ENCODE results near the gene HSPA4L. TPM values are rescaled to one million over a fixed set of nuclear protein-coding genes. Genes with fewer than 3 reads are reported as not detected.

HSPA4L gene
- total and polyA plus RNA-seq, 10 of the 15 experiments (the other 5 are each of a cell fraction or from before 2014, with no cell fraction given) = 8.6 to 40.5 (median 21.4) TPM

DNA sequence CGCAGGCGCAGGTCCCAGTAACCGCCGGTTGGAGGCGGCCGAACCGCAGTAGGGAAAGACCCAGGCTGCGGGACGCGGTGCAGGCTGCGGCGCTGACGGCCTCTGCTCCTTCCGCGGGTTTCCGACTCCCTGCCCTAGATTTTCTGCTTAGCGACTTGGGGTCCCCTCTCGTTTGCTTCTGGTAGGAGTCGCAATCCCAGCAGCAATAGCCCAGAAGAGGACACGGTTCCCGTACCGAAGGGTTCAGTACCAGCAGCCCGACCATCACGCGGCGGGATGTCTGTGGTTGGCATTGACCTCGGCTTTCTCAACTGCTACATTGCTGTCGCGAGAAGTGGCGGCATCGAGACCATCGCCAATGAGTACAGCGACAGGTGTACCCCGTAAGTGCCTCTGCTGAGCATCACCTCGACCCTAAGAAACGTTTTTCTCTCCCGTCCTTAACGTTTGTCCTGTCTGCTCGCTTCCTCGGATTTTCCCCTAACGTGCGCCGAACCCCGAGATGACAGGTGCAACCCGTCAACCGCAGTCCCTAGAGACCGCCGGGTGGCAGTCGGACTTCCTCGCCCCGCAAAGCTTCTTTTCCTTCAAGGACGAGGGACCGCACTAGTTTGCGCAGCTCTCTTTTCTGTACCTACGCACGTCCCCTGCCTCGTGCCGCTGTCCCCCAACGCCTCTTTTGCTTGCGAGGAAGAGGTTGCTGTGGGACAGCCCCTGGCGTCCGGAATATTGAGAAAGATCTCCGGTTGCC, at the start of gene HSPA4L (continued):
- TF ChIP-seq, protein P1, sequence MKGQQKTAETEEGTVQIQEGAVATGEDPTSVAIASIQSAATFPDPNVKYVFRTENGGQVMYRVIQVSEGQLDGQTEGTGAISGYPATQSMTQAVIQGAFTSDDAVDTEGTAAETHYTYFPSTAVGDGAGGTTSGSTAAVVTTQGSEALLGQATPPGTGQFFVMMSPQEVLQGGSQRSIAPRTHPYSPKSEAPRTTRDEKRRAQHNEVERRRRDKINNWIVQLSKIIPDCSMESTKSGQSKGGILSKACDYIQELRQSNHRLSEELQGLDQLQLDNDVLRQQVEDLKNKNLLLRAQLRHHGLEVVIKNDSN (IDR thresholded peaks at IDR 0.05; ENCODE audit: borderline replicate concordance, extremely low read length, insufficient read depth, low read depth, low read length) = no peak
- TF ChIP-seq ATF7 (IDR thresholded peaks at IDR 0.05; ENCODE audit: low read depth) (no peak; the same call in 1 of the 2 replicates), RAD21 (IDR thresholded peaks at IDR 0.05; ENCODE audit: insufficient read depth, low read depth, low read length) (peak; percentile 3; the same call in 1 of the 2 replicates), EP300 (IDR thresholded peaks at IDR 0.05; ENCODE audit: borderline replicate concordance in 1 of 2, control insufficient read depth in 1 of 2, low read depth in 2 of 2, low read length in 2 of 2) (peak in 1 of 2 experiments; percentile 39; a peak in 1 of 4 replicates), FOXM1 (IDR thresholded peaks at IDR 0.05; ENCODE audit: low read depth, low read length) (peak; percentile 76), PML (IDR thresholded peaks at IDR 0.05; ENCODE audit: low read length) (peak; percentile 75; the same call in 1 of the 2 replicates), DPF2 (IDR thresholded peaks at IDR 0.05) (peak; percentile 83), POLR2AphosphoS5 (IDR thresholded peaks at IDR 0.05; ENCODE audit: low read length) (peak; percentile 58), EED (IDR thresholded peaks at IDR 0.05; ENCODE audit: low read depth) (peak; percentile 87; the same call in 1 of the 2 replicates), HDAC2 (IDR thresholded peaks at IDR 0.05) (0 out of 2 replicates have a peak, but pooled peaks have one; percentile 30), ESRRA (IDR thresholded peaks at IDR 0.05; ENCODE audit: low read length) (no peak), ZNF217 (IDR thresholded peaks at IDR 0.05) (peak; percentile 71; the same call in 1 of the 2 replicates)
- TF ChIP-seq, protein P2, sequence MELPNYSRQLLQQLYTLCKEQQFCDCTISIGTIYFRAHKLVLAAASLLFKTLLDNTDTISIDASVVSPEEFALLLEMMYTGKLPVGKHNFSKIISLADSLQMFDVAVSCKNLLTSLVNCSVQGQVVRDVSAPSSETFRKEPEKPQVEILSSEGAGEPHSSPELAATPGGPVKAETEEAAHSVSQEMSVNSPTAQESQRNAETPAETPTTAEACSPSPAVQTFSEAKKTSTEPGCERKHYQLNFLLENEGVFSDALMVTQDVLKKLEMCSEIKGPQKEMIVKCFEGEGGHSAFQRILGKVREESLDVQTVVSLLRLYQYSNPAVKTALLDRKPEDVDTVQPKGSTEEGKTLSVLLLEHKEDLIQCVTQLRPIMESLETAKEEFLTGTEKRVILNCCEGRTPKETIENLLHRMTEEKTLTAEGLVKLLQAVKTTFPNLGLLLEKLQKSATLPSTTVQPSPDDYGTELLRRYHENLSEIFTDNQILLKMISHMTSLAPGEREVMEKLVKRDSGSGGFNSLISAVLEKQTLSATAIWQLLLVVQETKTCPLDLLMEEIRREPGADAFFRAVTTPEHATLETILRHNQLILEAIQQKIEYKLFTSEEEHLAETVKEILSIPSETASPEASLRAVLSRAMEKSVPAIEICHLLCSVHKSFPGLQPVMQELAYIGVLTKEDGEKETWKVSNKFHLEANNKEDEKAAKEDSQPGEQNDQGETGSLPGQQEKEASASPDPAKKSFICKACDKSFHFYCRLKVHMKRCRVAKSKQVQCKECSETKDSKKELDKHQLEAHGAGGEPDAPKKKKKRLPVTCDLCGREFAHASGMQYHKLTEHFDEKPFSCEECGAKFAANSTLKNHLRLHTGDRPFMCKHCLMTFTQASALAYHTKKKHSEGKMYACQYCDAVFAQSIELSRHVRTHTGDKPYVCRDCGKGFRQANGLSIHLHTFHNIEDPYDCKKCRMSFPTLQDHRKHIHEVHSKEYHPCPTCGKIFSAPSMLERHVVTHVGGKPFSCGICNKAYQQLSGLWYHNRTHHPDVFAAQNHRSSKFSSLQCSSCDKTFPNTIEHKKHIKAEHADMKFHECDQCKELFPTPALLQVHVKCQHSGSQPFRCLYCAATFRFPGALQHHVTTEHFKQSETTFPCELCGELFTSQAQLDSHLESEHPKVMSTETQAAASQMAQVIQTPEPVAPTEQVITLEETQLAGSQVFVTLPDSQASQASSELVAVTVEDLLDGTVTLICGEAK (IDR thresholded peaks at IDR 0.05; ENCODE audit: borderline replicate concordance) = peak; percentile 28; the same call in 1 of the 2 replicates
- TF ChIP-seq, protein P3, sequence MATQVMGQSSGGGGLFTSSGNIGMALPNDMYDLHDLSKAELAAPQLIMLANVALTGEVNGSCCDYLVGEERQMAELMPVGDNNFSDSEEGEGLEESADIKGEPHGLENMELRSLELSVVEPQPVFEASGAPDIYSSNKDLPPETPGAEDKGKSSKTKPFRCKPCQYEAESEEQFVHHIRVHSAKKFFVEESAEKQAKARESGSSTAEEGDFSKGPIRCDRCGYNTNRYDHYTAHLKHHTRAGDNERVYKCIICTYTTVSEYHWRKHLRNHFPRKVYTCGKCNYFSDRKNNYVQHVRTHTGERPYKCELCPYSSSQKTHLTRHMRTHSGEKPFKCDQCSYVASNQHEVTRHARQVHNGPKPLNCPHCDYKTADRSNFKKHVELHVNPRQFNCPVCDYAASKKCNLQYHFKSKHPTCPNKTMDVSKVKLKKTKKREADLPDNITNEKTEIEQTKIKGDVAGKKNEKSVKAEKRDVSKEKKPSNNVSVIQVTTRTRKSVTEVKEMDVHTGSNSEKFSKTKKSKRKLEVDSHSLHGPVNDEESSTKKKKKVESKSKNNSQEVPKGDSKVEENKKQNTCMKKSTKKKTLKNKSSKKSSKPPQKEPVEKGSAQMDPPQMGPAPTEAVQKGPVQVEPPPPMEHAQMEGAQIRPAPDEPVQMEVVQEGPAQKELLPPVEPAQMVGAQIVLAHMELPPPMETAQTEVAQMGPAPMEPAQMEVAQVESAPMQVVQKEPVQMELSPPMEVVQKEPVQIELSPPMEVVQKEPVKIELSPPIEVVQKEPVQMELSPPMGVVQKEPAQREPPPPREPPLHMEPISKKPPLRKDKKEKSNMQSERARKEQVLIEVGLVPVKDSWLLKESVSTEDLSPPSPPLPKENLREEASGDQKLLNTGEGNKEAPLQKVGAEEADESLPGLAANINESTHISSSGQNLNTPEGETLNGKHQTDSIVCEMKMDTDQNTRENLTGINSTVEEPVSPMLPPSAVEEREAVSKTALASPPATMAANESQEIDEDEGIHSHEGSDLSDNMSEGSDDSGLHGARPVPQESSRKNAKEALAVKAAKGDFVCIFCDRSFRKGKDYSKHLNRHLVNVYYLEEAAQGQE (IDR thresholded peaks at IDR 0.05; ENCODE audit: low read depth, low read length) = 0 out of 2 replicates have a peak, but pooled peaks have one; percentile 18
- TF ChIP-seq, protein P4, sequence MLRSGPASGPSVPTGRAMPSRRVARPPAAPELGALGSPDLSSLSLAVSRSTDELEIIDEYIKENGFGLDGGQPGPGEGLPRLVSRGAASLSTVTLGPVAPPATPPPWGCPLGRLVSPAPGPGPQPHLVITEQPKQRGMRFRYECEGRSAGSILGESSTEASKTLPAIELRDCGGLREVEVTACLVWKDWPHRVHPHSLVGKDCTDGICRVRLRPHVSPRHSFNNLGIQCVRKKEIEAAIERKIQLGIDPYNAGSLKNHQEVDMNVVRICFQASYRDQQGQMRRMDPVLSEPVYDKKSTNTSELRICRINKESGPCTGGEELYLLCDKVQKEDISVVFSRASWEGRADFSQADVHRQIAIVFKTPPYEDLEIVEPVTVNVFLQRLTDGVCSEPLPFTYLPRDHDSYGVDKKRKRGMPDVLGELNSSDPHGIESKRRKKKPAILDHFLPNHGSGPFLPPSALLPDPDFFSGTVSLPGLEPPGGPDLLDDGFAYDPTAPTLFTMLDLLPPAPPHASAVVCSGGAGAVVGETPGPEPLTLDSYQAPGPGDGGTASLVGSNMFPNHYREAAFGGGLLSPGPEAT (IDR thresholded peaks at IDR 0.05; ENCODE audit: low read depth) = peak; percentile 72
- TF ChIP-seq, protein P5, sequence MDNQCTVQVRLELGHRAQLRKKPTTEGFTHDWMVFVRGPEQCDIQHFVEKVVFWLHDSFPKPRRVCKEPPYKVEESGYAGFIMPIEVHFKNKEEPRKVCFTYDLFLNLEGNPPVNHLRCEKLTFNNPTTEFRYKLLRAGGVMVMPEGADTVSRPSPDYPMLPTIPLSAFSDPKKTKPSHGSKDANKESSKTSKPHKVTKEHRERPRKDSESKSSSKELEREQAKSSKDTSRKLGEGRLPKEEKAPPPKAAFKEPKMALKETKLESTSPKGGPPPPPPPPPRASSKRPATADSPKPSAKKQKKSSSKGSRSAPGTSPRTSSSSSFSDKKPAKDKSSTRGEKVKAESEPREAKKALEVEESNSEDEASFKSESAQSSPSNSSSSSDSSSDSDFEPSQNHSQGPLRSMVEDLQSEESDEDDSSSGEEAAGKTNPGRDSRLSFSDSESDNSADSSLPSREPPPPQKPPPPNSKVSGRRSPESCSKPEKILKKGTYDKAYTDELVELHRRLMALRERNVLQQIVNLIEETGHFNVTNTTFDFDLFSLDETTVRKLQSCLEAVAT (IDR thresholded peaks at IDR 0.05) = peak; percentile 88
